Lung (tissue), 16 donors: ENCODE measurements around the gene SLX9. TPM values are rescaled to one million over a fixed set of nuclear protein-coding genes. Genes with fewer than 3 reads are reported as not detected.

Source experiments
- ATAC-seq: fragments of 200-7000 bp; cut with Tn5 transposase; one replicate; pipeline ENCODE4 v1.9.1; 2020; ENCODE audit warnings: moderate number of reproducible peaks; ENCODE audit not compliant: insufficient read depth, low FRiP score
- DNase-seq, 3 donors: peaks; one replicate each; pipeline ENCODE4 v3.0.0-alpha.2; 2013 to 2017
- H3K27ac ChIP-seq, 2 donors: one replicate each; pipeline ENCODE4 v1.5.1; 2013; ENCODE audit warnings: mild to moderate bottlenecking in 2 of 2, moderate library complexity in 2 of 2, control low read depth in 1 of 2, inconsistent platforms in 1 of 2, low read depth in 1 of 2, low read length in 1 of 2
- H3K27me3 ChIP-seq, 3 donors: one replicate each; pipeline ENCODE4 v1.5.1; 2013; ENCODE audit warnings: low read length in 2 of 3; ENCODE audit not compliant: control insufficient read depth in 3 of 3, insufficient read depth in 3 of 3
- H3K36me3 ChIP-seq, 4 donors: one replicate each; pipeline ENCODE4 v1.5.1; 2013; ENCODE audit warnings: low read length in 4 of 4, mild to moderate bottlenecking in 1 of 4, moderate library complexity in 1 of 4; ENCODE audit not compliant: control insufficient read depth in 4 of 4, insufficient read depth in 4 of 4
- H3K4me1 ChIP-seq, 5 donors: one replicate each; pipeline ENCODE4 v1.5.1; 2013; ENCODE audit warnings: low read length in 5 of 5, mild to moderate bottlenecking in 2 of 5, moderate library complexity in 1 of 5; ENCODE audit not compliant: control insufficient read depth in 5 of 5, insufficient read depth in 5 of 5
- H3K4me3 ChIP-seq: one replicate; pipeline ENCODE4 v1.5.1; 2013; ENCODE audit warnings: mild to moderate bottlenecking, control low read depth, moderate library complexity
- H3K9ac ChIP-seq, 2 donors: one replicate each; pipeline ENCODE4 v1.5.1; 2013; ENCODE audit warnings: low read length in 2 of 2, control low read depth in 1 of 2; ENCODE audit not compliant: insufficient read depth in 1 of 2
- H3K9me3 ChIP-seq, 4 donors: one replicate each; pipeline ENCODE4 v1.5.1; 2013; ENCODE audit warnings: low read length in 3 of 4, mild to moderate bottlenecking in 1 of 4, moderate library complexity in 1 of 4; ENCODE audit not compliant: control insufficient read depth in 4 of 4, insufficient read depth in 3 of 4
- CTCF ChIP-seq: IDR thresholded peaks from 2 replicates; pipeline ENCODE4 v1.5.1; 2012; ENCODE audit warnings: mild to moderate bottlenecking; ENCODE audit errors: control extremely low read depth, extremely low read depth
- WGBS, 2 donors: extraction: QIAGEN DNeasy Blood & Tissue Kit; methylation state at CpG; one replicate each; pipeline ENCODE4 v1.1.7; 2013; 5-methylcytosine and 5-hydroxymethylcytosine counted together
- long read RNA-seq, 5 donors: transcript quantifications; one replicate each; lab custom pipeline, GENCODE V29; 2026
- polyA plus RNA-seq, 2 donors: library from polyadenylated mRNA; stranded (reverse); fragments of 200-250 nt; gene quantifications; one replicate each; pipeline ENCODE4 v1.2.1, GENCODE V29; 2013
- total RNA-seq, 2 donors: library from RNA; depleted of rRNA in 1 of 2; stranded (reverse); fragments of >200 nt in 1 of 2; gene quantifications; one replicate each; pipeline ENCODE4 v1.2.1, GENCODE V29; 2014 to 2021
- donor health status: control.
- donor health status: control.
- donor health status: Bipolar disorder and iron deficiency.
- donor health status: healthy.
- donor health status: DM: yes; HTN: yes; CAD: no.

SLX9 gene
- 10 to 100 TPM; 10.3 to 36.9 TPM for total RNA-seq
- 10 to 100 TPM; 23.9 to 30.1 TPM for polyA plus RNA-seq
- long read RNA-seq, donor 1, transcript FAM207A-201 (6 exons, 927 nt) = major isoform, 7 of 14 reads
- long read RNA-seq, donor 1, transcript FAM207A-202 (6 exons, 880 nt) = major isoform, 7 of 14 reads
- long read RNA-seq, donor 1, partial matches to known transcripts = 0 of 14 reads
- long read RNA-seq, donor 1, other reads (novel, unspliced or antisense) = 0 of 14 reads
- long read RNA-seq, donor 2, partial matches to known transcripts = 0 of 4 reads
- long read RNA-seq, donor 2, other reads (novel, unspliced or antisense) = 0 of 4 reads
- long read RNA-seq, donor 3, partial matches to known transcripts = 0 of 6 reads
- long read RNA-seq, donor 3, other reads (novel, unspliced or antisense) = 0 of 6 reads
- long read RNA-seq, donor 4, partial matches to known transcripts = 0 of 6 reads
- long read RNA-seq, donor 4, other reads (novel, unspliced or antisense) = 0 of 6 reads
- long read RNA-seq, donor 5, transcript FAM207A-202 (6 exons, 880 nt) = minor isoform, 6 of 19 reads
- long read RNA-seq, donor 5, transcript FAM207A-201 (6 exons, 927 nt) = major isoform, 12 of 19 reads
- long read RNA-seq, donor 5, partial matches to known transcripts = 0 of 19 reads
- long read RNA-seq, donor 5, other reads (novel, unspliced or antisense) = 0 of 19 reads

- Histone ChIP-seq H3K9ac (peak within 1 kb of the TSS; percentile 79 to 81), H3K9me3 (no peaks in the 10 kb centered on the region), H3K27me3 (no peaks in the 10 kb centered on the region), H3K27ac (peak within 1 kb of the TSS; percentile 28 to 81), H3K4me3 (peak within 1 kb of the TSS; percentile 90), H3K4me1 (peaks cover 0 to 22% (median 15%) of the 10 kb centered on the region in 5 donors), H3K36me3 (peaks cover 0 to 17% (median 4%) of the 10 kb centered on the region in 4 donors)
- WGBS, 2 donors = 2% methylated on average over 65 to 69 of the region's 69 CpGs
- ATAC-seq (peak; percentile 90), DNase-seq (peak; percentile 77 to 87 (median 83))
- TF ChIP-seq CTCF = no peak
Measured at GRCh38 chr21:44939532-44940115, at the start of gene SLX9. Gene SLX9, plus strand, starts transcription at chr21:44940029. Its CDS starts 29 bp downstream, at chr21:44940058.

GRCh38 chr21:44890338-44890931, 49.4 kb upstream of the SLX9 start:
- no peak for ATAC-seq
- Histone ChIP-seq H3K36me3 (peaks cover 0 to 18% (median 0%) of the 10 kb centered on the region in 4 donors), H3K27ac (no peak overlapping the region), H3K9me3 (no peaks in the 10 kb centered on the region), H3K4me1 (no peaks in the 10 kb centered on the region), H3K4me3 (no peak overlapping the region), H3K27me3 (peaks cover 0 to 11% (median 0%) of the 10 kb centered on the region in 3 donors), H3K9ac (no peak overlapping the region)
- DNase-seq = no peak
- TF ChIP-seq CTCF = no peak
- WGBS, 2 donors = 88 to 89% methylated on average over 24 of the region's 24 CpGs

- peaks cover 0 to 17% (median 0%) of the 10 kb centered on the region in 4 donors for H3K36me3 ChIP-seq
- TF ChIP-seq CTCF = no peak
- no peak overlapping the region for H3K4me3 ChIP-seq
- H3K27me3 ChIP-seq = peaks cover 0 to 11% (median 0%) of the 10 kb centered on the region in 3 donors
- DNase-seq (no peak), ATAC-seq (no peak)
- H3K27ac ChIP-seq = no peak overlapping the region
- H3K9ac ChIP-seq = no peak overlapping the region
- H3K9me3 ChIP-seq = no peaks in the 10 kb centered on the region
- no peaks in the 10 kb centered on the region for H3K4me1 ChIP-seq
- 82 to 96% methylated on average over 9 of the region's 9 CpGs for WGBS, 2 donors
Measured at GRCh38 chr21:44890961-44891541, 48.8 kb upstream of the SLX9 start.
